ENCODE data around the gene G6PC1.
A peak's percentile ranks its signal among the peaks of the same experiment; 100 is the strongest.
"Not testable (repeated sequence)": the region's sequence is repeated elsewhere in the genome, so short reads cannot be mapped to it uniquely, and the experiment has no call there.

The G6PC1 gene

GRCh38 chr17:42904110-42904469, 3.5 kb downstream of the G6PC1 start:
- no peak for DNase-seq

- DNase-seq, result no peak
Measured at GRCh38 chr17:42906772-42907446, 6.3 kb downstream of the G6PC1 start.

GRCh38 chr17:42908872-42909700, 8.5 kb downstream of the G6PC1 start:
- DNase-seq, result no peak

GRCh38 chr17:42913522-42913921, 12.9 kb downstream of the G6PC1 start:
- no peak for DNase-seq

- DNase-seq, result no peak
Measured at GRCh38 chr17:42913981-42914617, 13.5 kb downstream of the G6PC1 start.

- DNase-seq, result not testable (repeated sequence)
Measured at GRCh38 chr17:42915288-42915687, 14.7 kb downstream of the G6PC1 start.

- not testable (repeated sequence) for DNase-seq
Measured at GRCh38 chr17:42916388-42917235, 16.0 kb downstream of the G6PC1 start.

GRCh38 chr17:42917236-42917603, 16.6 kb downstream of the G6PC1 start:
- no peak for DNase-seq

- no peak for DNase-seq
Measured at GRCh38 chr17:42918902-42919521, 18.4 kb downstream of the G6PC1 start.

- not testable (repeated sequence) for DNase-seq
Measured at GRCh38 chr17:42919522-42920077, 19.0 kb downstream of the G6PC1 start.

GRCh38 chr17:42920106-42920900, 19.7 kb downstream of the G6PC1 start:
- DNase-seq, result no peak

- peak in 1 of 5 experiments; percentile 27 for DNase-seq
Measured at GRCh38 chr17:42920922-42921321, 20.3 kb downstream of the G6PC1 start.

- DNase-seq, result no peak
Measured at GRCh38 chr17:42922294-42922693, 21.7 kb downstream of the G6PC1 start.

- not testable (repeated sequence) for DNase-seq
Measured at GRCh38 chr17:42923472-42923871, 22.9 kb downstream of the G6PC1 start.

GRCh38 chr17:42924891-42925290, 24.3 kb downstream of the G6PC1 start:
- DNase-seq, result no peak

- DNase-seq, result peak in 1 of 5 experiments; percentile 79
Measured at GRCh38 chr17:42928714-42929496, 28.3 kb downstream of the G6PC1 start.

GRCh38 chr17:42929497-42929844, 28.9 kb downstream of the G6PC1 start:
- DNase-seq, result no peak

- DNase-seq, result peak in 1 of 5 experiments; percentile 43
Measured at GRCh38 chr17:42937712-42938596, 37.4 kb downstream of the G6PC1 start.

GRCh38 chr17:42944211-42944610, 43.6 kb downstream of the G6PC1 start:
- no peak for DNase-seq
